CD4-positive, alpha-beta T cell treated with Interleukin-12 subunit alpha and Interleukin-12 subunit beta, for 1 hour (primary cell): ENCODE measurements around the gene ERFE.
A peak's percentile ranks its signal among the peaks of the same experiment; 100 is the strongest.
"Not testable (repeated sequence)": the region's sequence is repeated elsewhere in the genome, so short reads cannot be mapped to it uniquely, and the experiment has no call there.

Experiments
- DNase-seq: peaks from one replicate; pipeline ENCODE4 v3.0.0-alpha.2; 2020

The ERFE gene, protein sequence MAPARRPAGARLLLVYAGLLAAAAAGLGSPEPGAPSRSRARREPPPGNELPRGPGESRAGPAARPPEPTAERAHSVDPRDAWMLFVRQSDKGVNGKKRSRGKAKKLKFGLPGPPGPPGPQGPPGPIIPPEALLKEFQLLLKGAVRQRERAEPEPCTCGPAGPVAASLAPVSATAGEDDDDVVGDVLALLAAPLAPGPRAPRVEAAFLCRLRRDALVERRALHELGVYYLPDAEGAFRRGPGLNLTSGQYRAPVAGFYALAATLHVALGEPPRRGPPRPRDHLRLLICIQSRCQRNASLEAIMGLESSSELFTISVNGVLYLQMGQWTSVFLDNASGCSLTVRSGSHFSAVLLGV

DNA sequence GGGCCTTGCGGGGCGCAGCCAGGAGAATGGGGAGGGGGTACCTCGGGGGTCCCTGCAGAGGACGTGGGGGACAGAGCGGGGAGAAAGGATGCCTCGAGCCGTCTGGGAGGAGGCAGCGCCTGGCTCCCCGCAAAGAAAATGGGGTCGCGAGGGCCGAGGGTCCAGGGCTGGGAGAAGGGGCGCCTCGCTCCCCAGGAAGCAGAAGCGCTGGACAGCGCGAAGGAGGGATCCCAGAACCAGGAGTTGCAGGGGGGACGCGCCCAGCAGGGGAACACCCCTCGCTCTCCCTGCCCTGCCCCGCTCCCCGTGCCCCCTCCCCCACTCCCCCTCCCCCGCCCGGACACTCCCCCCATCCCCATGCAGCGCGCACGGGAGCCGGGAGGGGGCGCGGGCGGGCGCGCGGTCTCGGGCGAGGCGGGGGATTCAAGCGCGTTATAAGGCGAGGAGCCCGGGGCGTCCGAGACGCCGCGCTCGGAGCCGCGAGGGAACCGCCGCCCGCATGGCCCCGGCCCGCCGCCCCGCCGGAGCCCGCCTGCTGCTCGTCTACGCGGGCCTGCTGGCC is at the start of gene ERFE:
Gene ERFE (plus strand): TSS at position 462 of the 562 bp plus-strand sequence. CDS start 38 bp downstream, at position 500.
- peak; percentile 43 for DNase-seq

DNA sequence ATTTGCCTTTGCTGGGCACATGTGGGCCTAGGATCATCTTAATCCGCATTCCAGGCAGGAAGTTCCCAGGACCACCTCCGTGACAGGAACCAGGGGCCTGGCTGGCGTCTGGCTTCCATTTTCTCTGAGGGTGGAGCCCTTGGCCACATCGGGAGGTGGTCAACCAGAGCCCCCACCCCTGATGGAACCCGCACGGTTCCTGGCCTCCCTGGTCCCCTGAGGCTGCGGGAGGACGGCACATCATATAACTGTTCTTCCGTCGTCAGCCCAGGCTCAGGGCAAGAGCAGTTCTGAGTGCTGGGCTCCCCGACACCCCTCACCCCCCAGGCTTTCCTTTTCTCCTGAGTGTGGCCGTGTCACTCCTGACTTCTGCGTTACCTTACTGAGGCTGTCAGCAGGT is 45.2 kb upstream of the ERFE start:
- DNase-seq = no peak

DNA sequence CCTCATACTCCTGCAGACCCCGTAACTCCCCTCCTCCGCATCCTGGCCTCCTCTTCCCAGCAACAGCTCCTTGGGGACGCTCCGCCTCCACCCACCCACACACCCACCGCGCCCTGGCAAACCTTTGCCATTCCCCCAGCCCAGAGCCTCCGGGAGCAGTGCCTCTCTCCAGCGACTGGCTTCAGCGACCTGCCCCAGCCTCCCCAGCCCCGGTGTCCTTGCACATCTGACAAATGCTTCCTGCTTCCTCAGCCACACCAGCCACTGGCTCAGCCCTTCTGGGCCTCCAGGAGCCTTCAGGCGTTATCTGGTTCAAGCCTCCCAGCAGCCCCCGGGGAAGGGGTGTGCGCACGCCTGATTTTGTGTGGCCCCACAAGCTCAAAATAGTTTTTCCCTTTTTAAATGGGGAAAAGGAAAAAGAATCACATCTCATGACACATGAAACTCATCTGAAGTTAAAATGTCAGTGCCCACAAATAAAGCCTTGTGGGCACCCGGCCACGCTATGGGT is 44.4 kb upstream of the ERFE start:
- DNase-seq = no peak

DNA sequence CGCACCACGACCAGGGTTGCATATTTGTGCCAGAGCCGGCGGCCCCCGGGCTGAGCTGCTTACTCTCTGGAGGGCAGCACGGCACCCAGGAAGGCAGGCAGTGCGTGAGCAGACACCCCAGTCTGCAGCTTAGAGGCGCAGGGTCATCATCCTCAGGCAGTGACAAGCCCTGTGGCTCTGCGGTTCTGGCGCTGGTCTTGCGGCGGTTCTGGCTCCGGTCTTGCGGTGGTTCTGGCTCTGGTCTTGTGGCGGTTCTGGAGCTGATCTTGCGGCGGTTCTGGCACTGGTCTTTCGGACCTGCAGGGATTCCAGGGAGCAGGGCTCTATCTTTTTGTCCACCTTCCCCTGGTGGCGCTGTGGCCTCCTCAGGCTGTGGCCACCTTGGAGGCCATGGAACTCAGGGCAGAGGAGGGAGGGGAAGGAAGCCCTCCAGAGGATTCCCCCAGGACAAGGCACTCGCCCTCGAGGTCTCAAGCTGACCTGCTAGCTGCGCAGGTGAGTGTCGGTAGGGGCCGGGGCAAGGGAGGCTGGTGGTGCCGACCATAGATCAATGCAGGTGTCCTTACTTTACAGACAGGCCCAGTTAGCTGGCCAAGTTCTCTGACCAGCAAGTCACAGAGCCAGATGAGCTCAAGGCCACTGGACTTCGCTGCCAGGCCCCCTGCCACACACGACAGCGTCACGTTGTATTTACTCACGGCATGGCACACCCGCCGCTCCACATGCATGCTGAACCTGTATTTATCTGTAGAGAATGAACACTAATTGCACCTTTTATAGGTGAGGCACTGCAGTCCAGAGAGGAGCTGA is 43.7 kb upstream of the ERFE start:
- DNase-seq = no peak

DNA sequence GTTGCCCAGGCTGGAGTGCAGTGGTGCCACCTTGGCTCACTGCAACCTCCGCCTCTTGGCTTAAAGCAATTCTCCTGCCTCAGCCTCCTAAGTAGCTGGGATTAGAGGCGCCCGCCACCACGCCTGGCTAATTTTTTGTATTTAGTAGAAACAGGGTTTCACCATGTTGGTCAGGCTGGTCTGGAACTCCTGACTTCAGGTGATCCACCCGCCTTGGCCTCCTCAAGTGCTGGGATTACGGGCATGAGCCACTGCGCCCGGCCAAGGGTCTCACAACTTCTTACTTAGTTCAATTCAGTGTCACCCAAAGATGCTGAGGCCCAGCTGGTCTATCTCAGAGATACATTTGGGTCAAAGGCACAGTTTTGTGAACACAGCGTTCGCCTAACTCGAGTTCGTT is 43.1 kb upstream of the ERFE start:
- DNase-seq = not testable (repeated sequence)

DNA sequence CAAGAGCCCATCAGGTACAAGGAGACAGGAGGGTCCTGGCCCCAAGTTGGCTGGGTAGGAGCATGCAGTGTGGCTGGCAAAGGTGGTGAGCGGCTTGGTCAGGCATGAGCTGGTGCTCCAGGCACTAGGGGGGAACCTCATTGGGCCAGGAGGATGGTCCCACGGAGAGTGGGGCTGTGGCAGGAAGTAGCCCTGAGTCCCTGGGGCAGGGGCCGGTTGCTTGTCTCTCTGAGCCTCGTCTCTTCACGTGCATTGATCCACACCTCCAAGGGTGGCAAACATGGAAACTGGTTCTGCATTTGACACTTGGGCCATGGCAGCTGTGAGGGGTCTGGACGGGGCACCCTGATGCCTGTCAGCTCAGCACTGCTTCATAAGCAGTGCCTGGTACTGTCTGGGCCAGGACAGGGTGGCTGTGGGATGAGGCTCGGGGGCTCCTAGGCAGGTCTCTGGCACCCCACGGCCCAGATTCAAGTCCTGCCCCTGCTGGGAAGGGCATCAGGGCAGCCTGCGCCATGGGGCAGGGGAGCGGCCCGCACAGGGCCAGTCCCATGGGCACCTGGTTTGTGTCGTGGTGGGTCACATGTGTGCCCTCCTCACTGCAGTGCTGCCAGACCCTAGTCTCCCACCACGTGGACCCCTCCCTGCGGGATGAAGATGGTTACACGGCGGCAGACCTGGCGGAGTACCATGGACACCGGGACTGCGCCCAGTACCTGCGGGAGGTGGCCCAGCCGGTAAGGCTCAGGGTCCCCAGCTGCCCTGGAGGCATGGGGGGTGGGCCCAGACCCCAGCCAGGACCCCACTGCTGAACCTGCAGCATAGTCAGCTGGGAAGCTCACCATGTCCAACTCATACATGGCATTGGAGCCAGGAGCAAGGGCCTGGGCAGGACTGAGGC is 42.2 kb upstream of the ERFE start:
- DNase-seq = no peak

DNA sequence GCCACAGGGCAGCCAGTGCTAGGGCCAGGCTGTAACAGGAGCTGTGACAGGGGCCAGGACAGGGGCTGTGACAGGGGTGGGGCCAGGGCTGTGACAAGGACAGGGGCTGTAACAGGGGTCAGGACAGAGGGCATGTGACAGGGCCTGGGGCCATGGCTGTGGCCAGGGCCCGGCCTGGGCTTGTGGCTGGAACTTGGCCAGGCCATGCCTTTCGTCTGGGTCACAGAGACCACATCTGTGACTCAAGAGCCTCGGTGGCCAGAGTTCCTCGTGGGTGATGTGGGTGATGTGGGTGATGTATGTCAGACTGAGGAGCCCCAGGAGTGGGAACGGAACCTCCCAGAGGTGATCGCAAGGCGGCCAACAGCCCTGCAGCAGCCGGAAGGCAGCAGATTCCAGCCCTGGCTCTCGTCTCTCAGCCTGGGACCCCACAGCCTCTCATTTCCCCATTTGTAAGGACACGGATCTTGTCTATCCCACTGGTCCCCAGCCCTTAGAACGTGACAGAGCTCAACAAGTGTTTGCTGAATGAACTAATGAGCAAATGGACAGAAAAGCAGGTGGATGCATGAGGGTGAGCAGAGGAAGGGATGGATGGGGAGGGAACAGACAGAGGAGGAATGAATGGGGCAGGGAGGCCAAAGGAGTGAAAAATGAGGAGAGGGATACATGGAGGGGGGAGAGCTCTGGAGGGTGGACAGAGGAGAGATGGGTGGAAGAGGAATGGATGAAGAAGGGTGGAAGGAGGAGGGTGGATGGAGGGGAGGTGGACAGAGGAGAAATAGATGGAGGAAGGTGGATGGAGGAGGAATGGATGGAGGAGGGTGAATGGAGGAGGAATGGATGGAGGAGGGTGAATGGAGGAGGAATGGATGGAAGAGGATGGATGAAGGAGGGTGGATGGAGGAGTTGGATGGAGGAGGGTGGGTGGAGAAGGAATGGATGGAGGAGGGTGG is 41.3 kb upstream of the ERFE start:
- no peak for DNase-seq

DNA sequence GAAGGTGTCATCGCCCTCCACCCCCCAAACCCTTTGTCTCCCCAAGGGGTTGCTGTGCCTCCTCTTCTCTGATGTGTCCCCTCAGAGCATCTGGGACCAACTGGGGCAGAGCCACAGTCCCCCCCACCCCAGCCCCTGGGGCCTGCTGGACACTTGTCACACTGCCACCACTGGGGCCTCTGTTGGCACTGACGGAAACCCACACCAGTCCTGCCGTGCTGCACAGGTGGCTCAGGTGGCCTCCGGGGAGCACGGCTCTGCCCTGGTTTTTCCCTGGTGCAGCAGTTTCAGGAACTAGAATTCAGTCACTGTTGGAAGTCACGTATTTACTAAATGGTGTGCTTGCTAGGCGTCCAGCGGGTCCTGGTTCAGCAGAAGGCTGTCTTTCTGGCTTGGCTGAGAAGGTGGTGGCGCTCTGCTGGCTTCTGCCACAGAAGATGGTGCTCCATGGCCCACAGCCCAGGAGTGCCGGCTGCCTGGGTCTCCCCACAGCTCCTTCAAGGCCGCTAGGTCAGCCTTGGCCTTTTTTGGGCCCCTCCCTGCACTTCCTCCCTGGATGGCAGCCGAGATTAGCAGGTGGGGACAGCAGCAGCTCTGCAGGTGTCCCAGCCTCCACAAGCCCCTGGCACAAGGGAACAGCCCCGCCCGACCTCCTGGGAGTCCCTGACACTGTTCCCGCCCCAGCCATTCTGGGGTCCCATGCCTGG is 38.9 kb upstream of the ERFE start:
- no peak for DNase-seq

DNA sequence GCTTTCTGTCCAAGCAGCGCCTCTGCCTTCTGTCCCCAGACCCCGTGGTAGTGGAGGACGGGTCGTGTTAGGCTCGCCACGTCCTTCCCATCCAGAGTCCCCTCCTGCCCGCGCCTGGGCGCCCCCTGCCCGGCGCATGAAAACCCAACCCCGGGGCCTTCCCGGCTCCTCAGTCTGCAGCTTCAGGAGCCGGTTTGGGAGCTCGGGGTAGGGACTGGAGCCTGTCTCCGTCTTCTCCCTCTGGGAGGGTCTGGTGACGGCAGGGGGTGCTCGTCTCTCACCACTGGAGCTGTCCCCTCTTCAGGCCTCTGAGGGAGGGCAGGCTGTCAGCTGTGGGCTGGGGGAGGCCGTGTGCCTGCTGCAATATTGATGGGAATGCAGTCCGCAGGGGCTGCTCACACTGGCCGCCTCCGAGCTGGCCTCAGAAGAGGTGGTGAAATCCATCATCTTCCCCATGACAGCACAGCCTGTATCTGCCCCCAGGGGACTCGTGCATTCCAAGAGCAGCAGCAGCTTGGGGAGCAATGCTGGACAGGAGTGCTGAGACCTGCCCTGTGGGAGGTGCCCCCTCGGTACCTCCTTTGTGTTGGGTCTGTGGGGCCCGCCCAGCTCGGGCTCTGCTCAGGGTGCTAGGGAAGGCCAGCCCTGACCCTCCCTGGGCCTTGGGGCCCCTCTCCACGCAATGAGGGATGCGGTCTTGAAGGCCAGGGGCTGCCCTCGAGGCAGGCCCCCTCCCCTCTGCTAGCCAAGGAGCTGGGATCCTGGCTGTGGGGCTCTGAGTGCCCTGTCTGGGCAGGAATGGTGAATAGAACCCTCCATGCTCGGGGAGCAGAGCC is 38.1 kb upstream of the ERFE start:
- DNase-seq = no peak

DNA sequence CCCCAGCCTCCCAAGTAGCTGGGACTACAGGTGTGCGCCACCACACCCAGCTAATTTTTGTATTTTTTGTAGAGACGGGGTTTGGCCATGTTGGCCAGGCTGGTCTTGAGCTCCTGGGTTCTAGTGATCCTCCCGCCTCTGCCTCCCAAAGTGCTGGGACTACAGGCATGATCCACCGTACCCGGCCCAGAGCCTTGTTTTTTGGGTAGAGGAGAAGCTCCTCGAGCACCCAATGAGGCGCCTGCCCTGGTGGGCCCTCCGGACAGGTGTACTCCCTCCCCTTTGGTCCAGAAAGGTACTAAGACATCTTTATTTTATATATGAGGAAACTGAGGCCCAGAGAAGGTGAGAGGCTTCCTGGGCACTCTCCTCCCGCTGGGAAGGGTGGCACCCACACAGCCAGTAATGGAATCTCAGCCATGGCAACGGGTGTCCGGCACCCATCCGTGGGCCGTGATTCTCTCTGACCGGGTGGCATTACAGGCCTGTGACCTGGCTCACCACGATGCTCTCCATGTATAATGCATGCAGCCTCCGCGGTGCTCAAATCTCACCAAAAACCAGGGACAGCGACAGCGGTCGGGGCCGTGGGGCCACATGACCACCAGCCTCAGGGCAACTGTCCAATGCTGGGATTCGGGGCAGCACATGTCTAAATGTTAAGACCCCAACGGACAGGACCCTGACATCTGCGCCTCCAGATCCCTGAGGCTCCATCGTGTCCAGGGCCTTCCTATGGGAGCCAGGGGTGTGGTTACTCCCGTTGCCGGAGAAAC is 37.1 kb upstream of the ERFE start:
- DNase-seq = no peak

DNA sequence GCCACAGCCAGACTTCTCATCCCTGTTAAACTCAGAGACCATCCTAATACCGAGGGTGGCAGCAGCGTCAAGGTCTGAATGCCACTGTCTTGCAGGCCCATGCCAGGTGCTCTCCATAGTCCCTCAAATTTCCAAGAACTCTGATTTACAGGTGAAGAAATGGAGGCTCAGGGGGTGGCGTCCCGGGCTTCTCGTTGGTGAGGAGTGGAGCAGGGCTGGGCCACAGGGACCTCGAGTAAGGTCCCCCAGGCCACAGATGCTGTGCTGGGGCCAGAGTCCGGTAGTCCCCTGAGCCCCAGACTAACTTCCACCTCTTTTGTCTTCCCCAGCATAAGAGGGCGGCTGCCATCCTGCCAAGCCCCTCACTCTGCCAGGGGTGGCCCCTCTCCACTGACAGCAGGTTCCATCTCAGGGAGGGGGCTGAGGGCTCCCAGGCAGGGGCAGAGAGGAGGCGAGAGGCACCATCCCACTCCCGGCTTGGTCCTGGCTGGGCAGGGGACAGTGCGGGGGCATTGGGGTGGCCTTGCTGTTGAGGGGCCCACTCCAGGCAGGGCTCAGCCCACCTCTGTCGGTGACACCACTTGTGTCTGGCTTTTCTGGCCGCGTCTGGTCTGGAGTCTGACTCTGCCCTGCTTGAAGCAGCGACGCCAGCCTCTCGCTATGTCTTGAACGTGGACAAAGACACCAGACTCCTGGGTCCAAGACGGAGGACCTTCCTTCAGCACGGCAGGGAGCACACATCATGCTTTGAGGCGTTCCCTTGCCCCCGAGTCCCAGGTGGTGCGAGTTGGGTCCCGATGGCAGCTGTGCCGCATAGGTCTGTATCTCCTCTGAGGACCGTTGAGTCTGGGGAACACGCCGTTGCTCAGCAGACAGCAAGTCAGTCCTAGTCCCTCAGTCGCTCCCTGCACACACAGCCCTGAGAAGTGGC is 36.2 kb upstream of the ERFE start:
- DNase-seq = no peak

DNA sequence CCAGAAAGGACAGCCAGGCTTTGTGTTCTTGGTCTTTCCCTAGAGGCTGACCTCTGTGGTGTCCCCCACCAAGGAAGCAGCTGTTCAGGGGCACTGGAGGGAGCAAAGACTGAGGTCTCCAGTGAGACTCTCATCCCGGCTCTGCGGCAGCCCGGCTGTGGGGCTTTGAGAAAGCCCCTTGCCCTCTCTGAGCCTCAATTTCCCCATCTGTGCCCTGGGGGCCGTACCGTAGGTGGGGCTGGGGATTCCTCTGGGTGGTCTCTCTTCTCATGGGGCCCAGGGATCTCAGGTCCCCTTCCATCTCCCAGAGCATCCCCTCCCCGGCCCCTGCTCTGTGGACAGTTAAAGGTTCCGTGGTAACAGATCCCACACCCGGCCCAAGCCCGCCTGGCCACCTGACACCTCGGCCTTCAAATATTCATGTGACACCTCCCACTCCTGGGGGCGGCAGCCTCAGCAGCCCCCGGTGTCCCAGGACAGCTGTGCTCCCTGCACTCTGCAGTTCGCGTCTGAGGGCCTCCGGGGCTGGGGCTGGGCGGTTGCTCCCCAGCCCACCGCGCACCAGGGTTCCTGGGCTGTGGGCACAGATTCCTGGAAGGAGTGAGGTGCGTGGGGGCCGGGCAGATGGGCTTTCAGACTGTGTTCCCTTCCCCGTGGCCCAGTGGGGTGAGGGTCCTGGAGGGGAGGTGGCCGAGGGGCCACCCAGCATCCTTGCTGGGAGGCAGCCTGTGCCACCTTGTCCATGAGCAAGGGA is 35.4 kb upstream of the ERFE start:
- no peak for DNase-seq

DNA sequence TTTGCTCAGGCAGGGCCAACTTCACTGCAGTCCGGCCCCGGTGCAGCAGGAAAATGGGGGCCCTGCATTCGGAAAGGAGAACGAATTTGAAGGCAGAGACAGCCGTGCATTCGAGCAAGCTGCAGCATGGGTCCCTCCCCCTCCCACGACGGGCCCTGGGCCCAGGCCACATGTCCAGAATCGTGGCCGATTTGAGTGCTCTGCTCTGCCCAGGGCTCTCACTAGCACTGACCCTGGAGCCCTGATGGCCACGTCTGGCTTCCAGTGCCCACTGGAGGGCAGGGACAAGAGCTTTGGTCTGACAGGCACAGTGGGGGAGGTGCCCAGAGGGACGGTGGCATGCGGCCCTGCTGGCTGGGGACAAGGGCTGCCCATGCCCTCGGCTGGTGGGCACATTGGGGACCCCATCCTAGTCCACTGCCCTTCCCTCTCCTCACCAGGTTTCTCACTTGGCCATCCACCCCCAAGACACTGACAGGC is 34.7 kb upstream of the ERFE start:
- no peak for DNase-seq

DNA sequence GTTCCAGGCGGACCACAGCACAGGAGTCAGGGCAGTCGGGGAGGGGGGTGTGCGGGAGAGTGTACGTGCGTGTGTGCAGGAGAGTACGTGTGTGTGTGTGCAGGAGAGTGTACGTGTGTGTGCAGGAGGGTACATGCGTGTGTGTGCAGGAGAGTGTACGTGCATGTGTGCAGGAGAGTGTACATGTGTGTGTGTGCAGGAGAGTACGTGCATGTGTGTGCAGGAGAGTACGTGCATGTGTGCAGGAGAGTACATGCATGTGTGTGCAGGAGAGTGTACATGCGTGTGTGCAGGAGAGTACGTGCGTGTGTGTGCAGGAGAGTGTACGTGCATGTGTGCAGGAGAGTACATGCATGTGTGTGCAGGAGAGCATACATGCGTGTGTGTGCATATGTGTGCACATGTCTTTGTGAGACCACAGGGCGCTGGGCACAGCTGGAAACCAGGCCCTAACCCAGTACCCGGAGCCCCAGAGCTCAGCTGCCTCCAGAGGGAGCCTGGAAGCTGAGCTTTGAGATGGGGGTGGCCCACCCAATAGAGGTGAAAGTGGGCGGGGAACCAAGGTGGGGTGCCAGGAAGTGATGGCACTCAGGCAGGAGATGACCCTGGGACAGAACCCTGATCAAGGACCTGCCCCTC is 34.2 kb upstream of the ERFE start:
- DNase-seq = no peak

DNA sequence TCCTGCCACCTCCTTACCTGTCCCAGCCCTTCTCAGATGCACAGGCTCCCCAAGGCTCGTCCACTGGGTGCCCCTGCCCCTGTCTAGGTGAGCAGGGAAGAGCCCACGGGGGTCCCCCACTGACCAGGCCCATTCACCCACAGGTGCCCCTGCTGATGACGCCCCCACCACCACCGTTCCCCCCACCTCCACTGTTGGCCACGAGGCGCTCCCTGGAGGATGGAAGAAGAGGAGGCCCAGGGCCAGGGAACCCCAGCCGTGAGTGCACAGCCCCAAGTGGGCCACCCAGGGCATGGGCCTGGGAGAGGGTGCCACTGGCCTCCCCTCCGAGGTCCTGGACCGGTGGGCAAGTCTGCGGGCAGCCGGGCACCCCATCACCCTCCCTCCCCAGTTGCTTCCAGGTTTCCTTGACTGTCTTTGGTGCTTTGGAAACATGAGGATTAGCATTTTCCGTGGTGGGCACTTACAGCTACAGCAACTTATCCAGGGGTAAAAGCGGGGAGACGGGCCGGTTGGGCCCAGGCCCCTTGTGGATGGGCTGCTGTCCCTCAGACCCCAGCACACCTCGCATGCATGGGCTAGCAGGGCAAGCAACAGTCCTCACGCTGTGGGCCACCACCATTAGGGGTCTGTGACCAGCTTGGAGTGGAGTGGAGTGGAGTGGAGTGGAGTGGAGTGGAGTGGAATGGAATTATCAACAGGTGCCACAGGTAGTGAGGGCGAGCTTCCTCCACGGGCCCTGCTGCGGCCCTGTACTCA is 33.5 kb upstream of the ERFE start:
- no peak for DNase-seq

DNA sequence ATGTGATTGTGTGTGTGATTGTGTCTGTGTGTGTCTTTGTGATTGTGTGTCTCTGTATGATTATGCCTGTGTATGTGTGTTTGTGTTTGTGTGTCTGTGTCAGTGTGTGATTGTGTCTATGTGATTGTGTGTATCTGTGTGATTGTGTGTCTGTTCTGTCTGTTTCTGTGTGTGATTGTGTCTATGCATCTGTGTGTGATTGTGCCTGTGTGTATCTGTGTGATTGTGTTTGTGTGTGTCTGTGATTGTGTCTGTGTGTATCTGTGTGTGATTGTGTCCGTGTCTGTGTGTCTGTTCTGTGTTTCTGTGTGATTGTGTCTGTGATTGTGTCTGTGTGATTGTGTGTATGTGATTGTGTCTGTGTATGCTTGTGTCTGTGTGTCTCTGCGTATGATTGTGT is 32.4 kb upstream of the ERFE start:
- no peak for DNase-seq
